HEK293T (cell line): ENCODE measurements around the gene PPL.

Experiments used
- ARNT ChIP-seq: fragments of 450-650 bp; IDR thresholded peaks from 2 replicates; pipeline ENCODE4 v1.6.1; 2017; ENCODE audit warnings: mild to moderate bottlenecking
- CTBP1 ChIP-seq: fragments of 450-650 bp; IDR thresholded peaks from 2 replicates; pipeline ENCODE4 v1.6.1; 2016; ENCODE audit warnings: borderline replicate concordance
- SP1 ChIP-seq: fragments of 450-650 bp; IDR thresholded peaks from 2 replicates; pipeline ENCODE4 v1.6.1; 2017

DNA sequence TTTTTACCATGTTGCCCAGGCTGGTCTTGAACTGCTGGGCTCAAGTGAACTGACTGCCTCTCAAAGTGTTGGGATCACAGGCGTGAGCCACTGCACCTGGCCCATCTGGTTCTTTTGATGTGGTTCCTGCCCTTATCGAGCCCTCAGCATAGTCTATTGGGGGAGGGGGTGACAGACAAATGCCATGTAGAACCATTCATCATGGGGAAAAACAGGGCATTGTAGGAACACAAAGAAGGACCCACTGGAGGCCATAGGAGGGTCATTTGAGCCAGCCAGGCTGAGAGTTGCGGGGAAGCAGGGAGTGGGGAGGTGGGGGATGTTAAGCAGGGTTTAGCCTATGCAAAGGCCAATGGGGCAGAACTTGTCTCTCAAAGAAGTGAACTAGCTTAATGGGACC, 33.1 kb upstream of the PPL start:
- no peak for TF ChIP-seq CTBP1
- TF ChIP-seq ARNT, result no peak
- no peak for TF ChIP-seq SP1
